Skeletal muscle satellite cell (primary cell): ENCODE data around the gene PAPSS2.
"Not testable (repeated sequence)": the region's sequence is repeated elsewhere in the genome, so short reads cannot be mapped to it uniquely, and the experiment has no call there.

Experiments
- H3K27me3 ChIP-seq: 2 replicates; pipeline ENCODE4 v1.7.0; 2013; ENCODE audit warnings: low read length; ENCODE audit not compliant: control insufficient read depth, insufficient read depth
- H3K36me3 ChIP-seq: 2 replicates; pipeline ENCODE4 v1.7.0; 2013; ENCODE audit warnings: mild to moderate bottlenecking, control low read depth, low read length; ENCODE audit not compliant: insufficient read depth
- H3K4me1 ChIP-seq: 2 replicates; pipeline ENCODE4 v1.7.0; 2013; ENCODE audit warnings: low read length; ENCODE audit not compliant: control insufficient read depth, insufficient read depth
- H3K4me2 ChIP-seq: 2 replicates; pipeline ENCODE4 v1.7.0; 2013; ENCODE audit warnings: mild to moderate bottlenecking, low read length
- H3K4me3 ChIP-seq: 2 replicates; pipeline ENCODE4 v1.7.0; 2013; ENCODE audit warnings: low read length
- H3K9ac ChIP-seq: 2 replicates; pipeline ENCODE4 v1.7.0; 2013; ENCODE audit warnings: mild to moderate bottlenecking, low read depth, low read length, moderate library complexity
- H3K9me3 ChIP-seq: replicated peaks from 2 replicates; pipeline ENCODE4 v1.7.0; 2013; ENCODE audit warnings: mild to moderate bottlenecking, control low read depth, low read length

The PAPSS2 gene

GRCh38 chr10:87715552-87716347 is 56.1 kb downstream of the PAPSS2 start:
- no peak overlapping the region for H3K9ac ChIP-seq
- no peak overlapping the region for H3K4me2 ChIP-seq
- H3K27me3 ChIP-seq, result no peaks in the 10 kb centered on the region
- H3K9me3 ChIP-seq, result no peaks in the 10 kb centered on the region
- no peaks in the 10 kb centered on the region for H3K4me1 ChIP-seq
- peaks cover 40% of the 10 kb centered on the region for H3K36me3 ChIP-seq
- no peak overlapping the region for H3K4me3 ChIP-seq

GRCh38 chr10:87716348-87716670 is 56.6 kb downstream of the PAPSS2 start:
- peaks cover 36% of the 10 kb centered on the region for H3K36me3 ChIP-seq

DNA sequence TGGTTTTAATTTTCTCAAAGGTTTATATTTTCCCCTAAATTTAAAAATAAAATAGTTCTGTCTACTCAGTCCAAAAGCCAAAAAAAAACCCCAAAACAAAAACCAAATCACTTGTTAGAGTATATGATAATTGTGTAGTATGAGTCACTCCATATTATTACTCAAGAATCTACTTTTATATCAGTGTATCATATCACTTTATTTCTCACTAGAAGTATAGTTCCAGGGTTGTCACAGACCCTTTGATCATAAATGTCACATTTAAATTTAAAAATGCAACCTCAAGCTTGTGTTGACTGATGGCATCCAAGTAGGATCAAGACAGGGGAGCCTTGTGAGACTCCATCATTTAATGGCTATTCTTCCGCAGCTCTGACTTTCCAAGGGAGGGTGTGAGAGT is 61.0 kb downstream of the PAPSS2 start:
- H3K4me2 ChIP-seq, result no peak overlapping the region
- H3K9ac ChIP-seq, result no peak overlapping the region
- no peak overlapping the region for H3K4me3 ChIP-seq
- no peaks in the 10 kb centered on the region for H3K27me3 ChIP-seq
- peaks cover 9% of the 10 kb centered on the region for H3K36me3 ChIP-seq
- H3K9me3 ChIP-seq, result no peaks in the 10 kb centered on the region
- peaks cover 9% of the 10 kb centered on the region for H3K4me1 ChIP-seq

More at GRCh38 chr10:87716348-87716670, 56.6 kb downstream of the PAPSS2 start:
- no peaks in the 10 kb centered on the region for H3K9me3 ChIP-seq
- H3K9ac ChIP-seq, result no peak overlapping the region
- no peak overlapping the region for H3K4me3 ChIP-seq
- no peak overlapping the region for H3K4me2 ChIP-seq
- H3K27me3 ChIP-seq, result no peaks in the 10 kb centered on the region
- no peaks in the 10 kb centered on the region for H3K4me1 ChIP-seq

DNA sequence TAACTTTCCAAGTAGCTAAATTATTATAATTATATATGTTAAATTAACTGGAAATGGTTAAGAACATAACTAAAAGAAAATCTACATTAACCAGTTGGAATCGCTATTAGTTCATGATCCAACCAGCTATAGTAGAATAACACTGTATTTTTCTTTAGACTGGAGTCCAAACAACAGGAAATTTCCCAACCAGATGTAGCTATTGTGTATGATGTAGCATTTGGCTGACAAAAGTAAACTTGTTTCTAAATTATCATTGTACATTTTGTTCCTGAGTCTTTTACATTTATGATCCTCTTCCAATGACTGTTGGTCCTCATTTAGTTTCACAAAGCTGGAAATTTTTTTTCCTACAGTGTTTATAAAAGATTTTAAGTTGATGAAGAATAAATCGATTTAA is 62.1 kb downstream of the PAPSS2 start:
- Histone ChIP-seq H3K4me3 (no peak overlapping the region), H3K36me3 (peaks cover 6% of the 10 kb centered on the region), H3K27me3 (no peaks in the 10 kb centered on the region), H3K9ac (no peak overlapping the region), H3K4me2 (no peak overlapping the region), H3K4me1 (peaks cover 9% of the 10 kb centered on the region), H3K9me3 (no peaks in the 10 kb centered on the region)

GRCh38 chr10:87722716-87723115 is 63.0 kb downstream of the PAPSS2 start:
- H3K4me3 ChIP-seq, result no peak overlapping the region
- peaks cover 9% of the 10 kb centered on the region for H3K4me1 ChIP-seq
- H3K9me3 ChIP-seq, result no peaks in the 10 kb centered on the region
- no peak overlapping the region for H3K9ac ChIP-seq
- H3K27me3 ChIP-seq, result no peaks in the 10 kb centered on the region
- no peak overlapping the region for H3K4me2 ChIP-seq
- peaks cover 6% of the 10 kb centered on the region for H3K36me3 ChIP-seq

- Histone ChIP-seq H3K9ac (no peak overlapping the region), H3K27me3 (no peaks in the 10 kb centered on the region), H3K36me3 (peaks cover 6% of the 10 kb centered on the region), H3K4me2 (no peak overlapping the region), H3K4me1 (peaks cover 9% of the 10 kb centered on the region), H3K9me3 (no peaks in the 10 kb centered on the region), H3K4me3 (no peak overlapping the region)
Measured at GRCh38 chr10:87723500-87723899, 63.8 kb downstream of the PAPSS2 start.

- Histone ChIP-seq H3K4me3 (no peak overlapping the region), H3K4me2 (no peak overlapping the region), H3K36me3 (peaks cover 12% of the 10 kb centered on the region), H3K9me3 (no peaks in the 10 kb centered on the region), H3K4me1 (peaks cover 9% of the 10 kb centered on the region), H3K9ac (no peak overlapping the region), H3K27me3 (no peaks in the 10 kb centered on the region)
Measured at GRCh38 chr10:87724789-87725188, 65.1 kb downstream of the PAPSS2 start.

- Histone ChIP-seq H3K4me1 (peaks cover 1% of the 10 kb centered on the region), H3K27me3 (no peaks in the 10 kb centered on the region), H3K4me3 (no peak overlapping the region), H3K4me2 (no peak overlapping the region), H3K36me3 (peaks cover 21% of the 10 kb centered on the region), H3K9ac (no peak overlapping the region), H3K9me3 (no peaks in the 10 kb centered on the region)
Measured at GRCh38 chr10:87729940-87730339, 70.3 kb downstream of the PAPSS2 start.

GRCh38 chr10:87733081-87733480 is 73.4 kb downstream of the PAPSS2 start:
- H3K9ac ChIP-seq, result no peak overlapping the region
- H3K36me3 ChIP-seq, result peaks cover 15% of the 10 kb centered on the region
- no peak overlapping the region for H3K4me3 ChIP-seq
- peaks cover 4% of the 10 kb centered on the region for H3K4me1 ChIP-seq
- no peak overlapping the region for H3K4me2 ChIP-seq
- no peaks in the 10 kb centered on the region for H3K27me3 ChIP-seq
- no peaks in the 10 kb centered on the region for H3K9me3 ChIP-seq

GRCh38 chr10:87734987-87735827 is 75.5 kb downstream of the PAPSS2 start:
- peaks cover 9% of the 10 kb centered on the region for H3K4me1 ChIP-seq
- no peak overlapping the region for H3K9ac ChIP-seq
- H3K36me3 ChIP-seq, result peaks cover 9% of the 10 kb centered on the region
- H3K4me2 ChIP-seq, result no peak overlapping the region
- no peaks in the 10 kb centered on the region for H3K9me3 ChIP-seq
- no peak overlapping the region for H3K4me3 ChIP-seq
- H3K27me3 ChIP-seq, result no peaks in the 10 kb centered on the region

- not testable (repeated sequence) for H3K9ac ChIP-seq, H3K27me3 ChIP-seq, H3K4me3 ChIP-seq, H3K36me3 ChIP-seq, H3K9me3 ChIP-seq, H3K4me2 ChIP-seq
- H3K4me1 ChIP-seq, result peaks cover 12% of the 10 kb centered on the region
Measured at GRCh38 chr10:87738253-87738652, 78.6 kb downstream of the PAPSS2 start.
